ENCODE results near the gene RUBCNL.

The RUBCNL gene

DNA sequence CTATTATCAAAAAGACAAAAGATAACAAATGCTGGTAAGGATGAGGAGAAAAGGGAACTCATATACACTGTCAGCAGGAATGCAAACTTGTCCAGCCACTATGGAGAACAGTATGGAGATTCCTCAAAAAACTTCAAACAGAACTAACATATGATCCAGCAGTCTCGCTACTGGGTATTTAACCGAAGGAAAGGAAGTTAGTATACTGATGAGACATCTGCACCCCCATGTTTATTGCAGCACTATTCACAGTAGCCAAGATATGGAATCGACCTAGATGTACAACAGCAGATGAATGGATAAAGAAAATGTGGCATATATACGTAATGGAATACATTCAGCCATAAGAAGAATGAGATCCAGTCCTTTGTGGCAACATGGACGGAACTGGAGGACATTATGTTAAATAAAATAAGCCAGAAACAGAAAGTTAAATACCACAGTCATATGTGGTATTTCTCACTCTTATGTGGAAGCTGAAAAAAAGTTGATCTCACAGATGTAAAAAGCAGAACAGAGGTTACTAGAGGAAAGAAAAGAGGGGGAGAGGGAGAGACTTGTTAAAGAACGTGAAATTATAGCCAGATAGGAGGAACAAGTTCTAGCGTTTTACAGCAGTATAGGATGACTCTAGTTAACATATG is 83.2 kb downstream of the RUBCNL start:
- DNase-seq = no peak

DNA sequence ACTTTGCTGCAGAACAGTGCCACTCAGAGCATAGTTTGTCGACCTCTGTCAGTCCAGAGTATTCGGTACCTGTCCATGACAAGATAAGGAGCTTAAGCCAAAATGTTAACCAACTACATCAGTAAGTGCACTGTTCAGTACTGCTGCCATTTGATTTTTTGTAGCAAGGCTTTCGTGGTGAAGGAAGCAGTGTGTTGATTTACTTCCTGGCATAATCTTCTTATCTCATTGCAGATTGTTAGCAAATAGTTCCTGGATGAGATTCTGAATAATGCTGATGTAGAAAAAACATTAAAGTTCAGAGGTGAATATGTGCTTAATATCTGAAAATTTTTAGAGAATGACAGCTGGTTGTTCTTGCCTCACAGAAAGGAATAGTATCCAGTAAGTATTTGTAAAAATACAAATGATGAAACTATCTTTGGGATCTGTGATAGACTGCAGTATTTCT is 89.7 kb downstream of the RUBCNL start:
- no peak for DNase-seq

GRCh38 chr13:46296921-46297320 is 90.1 kb downstream of the RUBCNL start:
- DNase-seq = no peak

GRCh38 chr13:46296115-46296822 is 90.8 kb downstream of the RUBCNL start:
- DNase-seq = no peak

- peak in 1 of 4 experiments; percentile 2 for DNase-seq
Measured at GRCh38 chr13:46295491-46296114, 91.4 kb downstream of the RUBCNL start.

- DNase-seq = no peak
Measured at GRCh38 chr13:46293436-46293835, 93.6 kb downstream of the RUBCNL start.

Measured in activated CD4-positive, CD25-positive, alpha-beta regulatory T cell (primary cell).